ENCODE data around the gene TMEM176A.

Gene TMEM176A

GRCh38 chr7:150850273-150850672, 49.7 kb downstream of the TMEM176A start:
- no peak for DNase-seq

- DNase-seq, result no peak
Observed at GRCh38 chr7:150851492-150852370, 51.2 kb downstream of the TMEM176A start.

GRCh38 chr7:150852371-150852905, 51.9 kb downstream of the TMEM176A start, which contains the start of gene AOC1:
AOC1 (plus strand) TSS chr7:150852517; CDS start chr7:150856471, 3,954 bp downstream.
- no peak for DNase-seq

- no peak for DNase-seq
Observed at GRCh38 chr7:150854066-150855000, 53.8 kb downstream of the TMEM176A start.
